Endometrial microvascular endothelial cells (primary cell): ENCODE data around the gene ZNF814. TPM values are rescaled to one million over a fixed set of nuclear protein-coding genes. Genes with fewer than 3 reads are reported as not detected.
"Not testable (repeated sequence)": the region's sequence is repeated elsewhere in the genome, so short reads cannot be mapped to it uniquely, and the experiment has no call there.

Experiments
- in situ Hi-C: cut with HindIII; loops from 2 replicates; pipeline ENCODE4 v1.10.0; 2017; ENCODE audit warnings: low sequenced_read_pairs, low pct_unique_long_range_greater_than_20kb; ENCODE audit errors: inconsistent ontology term
- total RNA-seq: library from RNA; depleted of rRNA; stranded (reverse); fragments of >200 nt; gene quantifications from one replicate; pipeline ENCODE4 v1.2.3, GENCODE V29; 2015; ENCODE audit errors: inconsistent ontology term

ZNF814 gene
- total RNA-seq, 1 donor from 2014 or later: 1.7 TPM

DNA sequence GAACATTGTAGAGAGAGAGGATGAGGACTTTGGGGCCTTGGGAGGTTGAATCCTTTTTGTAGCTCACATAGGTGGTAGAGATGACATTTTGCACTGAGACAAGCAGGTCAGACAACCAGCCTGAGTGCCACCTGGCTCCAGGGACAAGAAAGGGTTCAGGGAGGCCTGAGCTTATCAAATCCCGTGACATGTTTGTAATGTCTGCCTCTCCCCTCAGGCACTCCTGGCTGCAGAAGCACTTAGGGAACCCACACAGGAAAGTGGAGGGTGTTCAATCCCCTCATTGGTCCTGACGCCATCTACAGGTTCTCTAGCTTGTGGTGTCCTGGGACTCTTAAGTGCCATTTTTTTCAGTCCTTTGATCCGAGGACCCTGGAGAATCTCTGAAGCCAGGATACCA lies 67.7 kb downstream of the ZNF814 start:
- in situ Hi-C loops: not testable (repeated sequence)

- in situ Hi-C loops: no loop called here
Measured at GRCh38 chr19:57820599-57820998, 68.2 kb downstream of the ZNF814 start.

DNA sequence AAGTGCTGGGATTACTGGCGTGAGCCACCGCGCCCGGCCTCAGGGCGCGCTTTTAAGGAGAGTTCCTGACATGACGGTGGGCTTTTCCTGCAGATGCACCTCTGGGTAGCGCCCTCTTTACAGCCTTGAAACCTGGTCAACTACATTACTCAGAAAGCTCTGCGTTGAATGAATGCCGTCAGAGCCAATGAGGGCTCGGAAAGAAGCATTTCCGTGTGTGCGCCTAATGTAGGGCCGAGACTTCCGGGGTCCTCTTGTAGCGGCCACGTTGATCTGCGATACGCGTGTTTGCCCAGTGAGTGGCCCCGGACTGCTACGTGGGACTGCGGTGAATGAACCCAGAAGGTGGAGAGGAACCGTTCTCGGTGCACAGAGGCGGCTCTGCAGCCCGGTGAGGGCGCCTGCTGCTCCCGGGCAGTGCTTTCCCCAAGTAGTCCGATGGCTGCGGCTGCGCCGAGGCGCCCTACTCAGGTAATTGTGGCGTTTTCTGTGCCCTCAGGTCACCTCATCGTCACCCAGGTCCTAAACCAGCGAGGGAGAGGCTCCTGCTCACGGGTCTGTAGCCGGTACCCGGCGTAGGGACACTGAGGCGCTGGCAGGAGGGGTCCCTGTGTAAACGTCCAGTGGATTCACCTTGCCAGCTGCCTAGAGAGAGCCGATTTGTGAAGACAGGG lies 69.2 kb downstream of the ZNF814 start:
- in situ Hi-C loops: no loop called here

DNA sequence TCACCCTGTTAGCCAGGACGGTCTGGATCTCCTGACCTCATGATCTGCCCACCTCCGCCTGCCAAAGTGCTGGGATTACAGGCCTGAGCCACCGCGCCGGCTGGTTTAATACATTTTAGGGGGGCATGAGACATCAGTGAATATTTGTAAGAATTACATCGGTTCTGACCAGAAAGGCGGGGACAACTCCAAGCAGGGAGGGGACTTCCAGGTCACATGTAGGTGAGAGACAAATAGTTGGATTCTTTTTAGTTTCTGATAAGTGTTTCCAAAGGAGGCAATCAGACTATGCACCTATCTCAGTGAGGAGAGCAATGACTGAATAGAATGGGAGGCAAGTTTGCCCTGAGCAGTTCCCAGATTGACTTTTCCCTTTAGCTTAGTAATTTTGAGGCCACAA lies 70.5 kb downstream of the ZNF814 start:
- in situ Hi-C loops: no loop called here

DNA sequence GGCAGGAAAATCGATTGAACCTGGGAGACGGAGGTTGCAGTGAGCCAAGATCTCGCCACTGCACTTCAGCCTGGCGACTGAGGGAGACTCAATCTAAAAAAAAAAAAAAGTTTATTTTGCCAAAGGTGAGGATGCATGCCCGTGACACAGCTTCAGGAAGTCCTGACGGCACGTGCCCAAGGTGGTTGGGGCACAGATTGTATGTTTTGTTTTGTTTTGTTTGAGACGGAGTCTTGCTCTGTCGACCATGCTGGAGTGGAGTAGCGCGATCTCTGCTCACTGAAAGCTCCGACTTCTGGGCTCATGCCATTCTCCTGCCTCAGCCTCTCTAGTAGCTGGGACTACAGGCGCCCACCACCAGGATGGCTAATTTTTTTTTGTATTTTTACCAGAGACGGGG lies 70.9 kb downstream of the ZNF814 start:
- in situ Hi-C loops: no loop called here

- in situ Hi-C loops: no loop called here
Measured at GRCh38 chr19:57816652-57817051, 72.2 kb downstream of the ZNF814 start.

- in situ Hi-C loops: no loop called here
Measured at GRCh38 chr19:57815247-57816075, 73.4 kb downstream of the ZNF814 start.

DNA sequence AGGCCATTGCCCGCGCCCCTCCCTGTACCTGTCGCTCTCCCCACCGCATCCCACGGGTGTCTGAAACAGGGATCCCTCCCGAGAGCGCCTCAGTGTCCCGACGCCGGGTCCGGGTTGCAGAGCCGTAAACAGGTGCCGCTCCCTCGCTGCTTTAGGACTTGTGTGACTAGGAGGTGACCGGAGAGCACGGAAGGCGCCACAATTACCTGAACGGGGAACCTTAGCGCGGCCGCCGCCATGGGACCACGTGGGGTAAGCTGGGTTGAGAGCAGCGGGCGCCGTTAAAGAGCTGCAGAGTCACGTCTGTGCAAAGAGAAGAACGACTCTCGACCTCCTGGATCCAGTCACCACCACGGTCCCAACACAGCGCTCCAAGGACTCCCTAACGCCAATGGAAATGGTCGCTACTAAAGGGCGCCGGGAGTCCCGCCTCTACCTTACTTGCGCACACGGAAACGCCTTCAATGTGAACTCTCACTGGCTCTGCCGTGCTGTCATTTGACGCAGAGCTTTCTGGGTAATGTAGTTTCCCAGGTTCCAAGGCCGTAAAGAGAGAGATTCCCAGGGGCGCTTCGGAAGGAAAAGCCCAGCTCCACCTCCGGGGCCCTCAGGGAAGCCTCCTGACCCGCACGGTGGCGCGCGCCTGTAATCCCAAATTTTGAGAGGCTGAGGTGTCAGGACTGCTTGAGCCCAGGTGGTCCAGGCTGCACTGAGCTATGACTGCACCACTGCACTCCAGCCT lies 74.2 kb downstream of the ZNF814 start, which contains the start of gene ZNF552:
Gene ZNF552, minus strand, starts transcription at position 409 of the 742 bp plus-strand sequence. Its CDS starts 170 bp downstream, at position 239.
- in situ Hi-C loops: no loop called here

- in situ Hi-C loops: no loop called here
Measured at GRCh38 chr19:57813919-57814504, 74.8 kb downstream of the ZNF814 start.

DNA sequence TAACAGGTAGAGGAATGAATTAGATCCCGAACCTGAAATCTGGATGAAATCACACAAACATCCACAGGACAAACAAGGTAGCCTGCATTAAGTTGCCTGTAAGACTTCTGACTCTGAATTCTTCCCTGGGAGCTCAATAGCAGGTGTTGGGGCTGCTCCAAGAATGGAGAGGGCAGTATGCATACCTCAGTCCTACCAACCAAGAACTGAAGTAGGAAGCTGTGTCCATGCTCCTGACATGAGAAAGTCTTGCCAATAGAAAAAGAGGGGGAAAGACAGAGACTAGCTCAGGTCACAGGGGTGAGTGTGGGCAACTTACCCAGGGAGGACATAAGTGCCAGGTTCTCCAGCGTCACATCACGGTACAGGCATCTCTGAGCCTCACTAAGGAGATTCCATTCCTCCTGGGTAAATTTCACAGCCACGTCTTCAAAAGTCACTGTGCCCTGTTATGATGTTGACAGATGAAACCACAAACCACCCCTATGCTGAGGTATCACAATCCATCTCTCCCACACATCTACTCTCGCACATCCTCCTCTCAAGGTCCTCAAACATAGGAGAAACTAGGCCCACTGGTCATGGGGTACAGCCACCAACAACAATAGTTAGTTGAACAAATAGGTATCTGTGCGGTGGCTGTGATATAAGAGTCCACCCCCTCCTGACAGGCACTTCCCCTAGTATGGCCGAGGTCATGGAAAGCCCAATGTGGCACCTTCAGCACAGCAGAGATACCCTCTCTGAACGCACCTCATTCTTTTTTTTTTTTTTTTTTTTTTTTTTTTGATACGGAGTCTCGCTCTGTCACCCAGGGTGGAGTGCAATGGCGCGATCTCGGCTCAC lies 75.6 kb downstream of the ZNF814 start:
- in situ Hi-C loops: not testable (repeated sequence)

DNA sequence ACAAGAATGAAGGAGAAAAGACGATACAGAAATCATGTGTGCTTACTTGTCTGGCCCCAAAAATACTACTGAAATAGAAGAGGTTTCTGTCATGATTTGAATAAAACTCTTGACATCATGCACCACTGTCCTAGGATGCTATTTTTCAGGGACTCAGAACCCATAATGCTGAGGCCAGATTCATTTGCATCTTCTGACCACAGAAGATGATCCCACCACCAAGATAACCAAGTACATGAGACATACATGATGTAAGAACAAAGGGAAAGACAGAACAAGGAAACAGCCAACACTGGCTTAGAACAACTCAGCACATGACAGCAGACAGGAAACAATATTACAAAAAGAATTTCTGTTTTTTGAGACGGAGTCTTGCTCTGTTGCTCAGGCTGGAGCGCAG lies 76.6 kb downstream of the ZNF814 start:
- in situ Hi-C loops: no loop called here

DNA sequence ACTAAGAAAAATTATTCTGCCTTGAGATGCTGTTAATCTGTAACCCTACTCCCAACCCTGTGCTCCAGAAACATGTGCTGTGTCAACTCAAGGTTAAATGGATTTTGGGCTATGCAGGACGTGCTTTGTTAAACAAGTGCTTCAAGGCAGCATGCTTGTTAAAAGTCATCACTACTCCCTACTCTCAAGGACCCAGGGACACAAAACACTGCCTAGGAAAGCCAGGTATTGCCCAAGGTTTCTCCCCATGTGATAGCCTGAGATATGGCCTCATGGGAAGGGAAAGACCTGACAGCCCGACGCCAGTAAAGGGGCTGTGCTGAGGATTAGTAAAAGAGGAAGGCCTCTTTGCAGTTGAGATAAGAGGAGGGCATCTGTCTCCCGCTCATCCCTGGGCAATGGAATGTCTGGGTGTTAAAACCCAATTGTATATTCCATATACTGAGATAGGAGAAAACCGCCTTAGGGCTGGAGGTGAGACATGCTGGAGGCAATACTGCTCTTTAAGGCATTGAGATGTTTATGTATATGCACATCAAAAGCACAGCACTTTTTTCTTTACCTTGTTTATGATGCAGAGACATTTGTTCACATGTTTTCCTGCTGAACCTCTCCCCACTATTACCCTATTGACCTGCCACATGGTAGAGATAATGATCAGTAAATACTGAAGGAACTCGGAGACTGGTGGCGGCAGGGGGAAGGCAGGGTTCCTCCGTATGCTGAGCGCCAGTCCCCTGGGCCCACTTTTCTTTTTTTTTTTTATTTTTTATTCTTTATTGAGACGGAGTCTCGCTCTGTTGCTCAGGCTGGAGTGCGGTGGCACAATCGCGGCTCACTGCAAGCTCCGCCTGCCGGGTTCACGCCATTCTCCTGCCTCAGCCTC lies 78.2 kb downstream of the ZNF814 start:
- in situ Hi-C loops: not testable (repeated sequence)

- in situ Hi-C loops: no loop called here
Measured at GRCh38 chr19:57807541-57807940, 81.3 kb downstream of the ZNF814 start.

- in situ Hi-C loops: no loop called here
Measured at GRCh38 chr19:57803594-57804325, 85.1 kb downstream of the ZNF814 start.

- in situ Hi-C loops: no loop called here
Measured at GRCh38 chr19:57803265-57803593, 85.6 kb downstream of the ZNF814 start.

DNA sequence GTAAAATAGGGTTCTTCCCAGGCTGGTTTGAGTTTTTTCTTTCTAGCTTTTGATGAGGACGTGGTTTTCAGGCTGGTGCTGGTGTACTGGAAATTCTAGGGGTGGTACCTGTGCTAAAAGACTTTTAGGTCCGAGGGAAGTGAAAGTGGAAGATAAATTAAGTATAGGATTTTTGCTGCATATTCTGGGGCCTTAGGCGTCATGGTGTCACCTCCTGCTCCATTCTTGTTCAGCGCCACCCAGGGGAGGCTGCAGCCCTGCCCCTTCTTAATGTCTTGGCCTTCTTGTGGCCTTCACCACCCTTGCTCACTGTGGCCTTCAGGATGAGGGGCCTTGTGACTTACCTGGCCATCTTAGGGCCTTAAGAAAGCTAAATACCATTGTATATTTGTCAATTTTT lies 86.6 kb downstream of the ZNF814 start:
- in situ Hi-C loops: no loop called here

GRCh38 chr19:57800696-57801095 lies 88.1 kb downstream of the ZNF814 start:
- in situ Hi-C loops: no loop called here
